WTC11 (cell line): ENCODE measurements around the gene CGB3.
"Not testable (repeated sequence)": the region's sequence is repeated elsewhere in the genome, so short reads cannot be mapped to it uniquely, and the experiment has no call there.

Experiments
- CREB1 ChIP-seq: sonication (generic); formaldehyde crosslinking; IDR thresholded peaks from 2 replicates; pipeline ENCODE4 v1.8.0; 2023; ENCODE audit warnings: mild to moderate bottlenecking, missing genetic modification reagents
- CTCF ChIP-seq: fragments of 200-600 bp; IDR thresholded peaks from 2 replicates; pipeline ENCODE4 v1.8.0; 2022; ENCODE audit warnings: antibody characterized with exemption
- EMX1 ChIP-seq: fragments of 250-450 bp; sonication (Bioruptor Pico); IDR thresholded peaks from 2 replicates; pipeline ENCODE4 v1.8.0; 2021; ENCODE audit warnings: mild to moderate bottlenecking
- IRF2 ChIP-seq: sonication (generic); formaldehyde crosslinking; IDR thresholded peaks from 2 replicates; pipeline ENCODE4 v1.8.0; 2022; ENCODE audit warnings: low read depth, missing genetic modification reagents, borderline replicate concordance
- SMAD4 ChIP-seq: sonication (generic); formaldehyde crosslinking; IDR thresholded peaks from 2 replicates; pipeline ENCODE4 v1.8.0; 2022; ENCODE audit warnings: mild to moderate bottlenecking, missing genetic modification reagents
- SP1 ChIP-seq: sonication (generic); formaldehyde crosslinking; conservative IDR thresholded peaks from 2 replicates; pipeline ENCODE4 v1.8.1; 2022; ENCODE audit warnings: missing genetic modification reagents
- TCF7 ChIP-seq: sonication (generic); formaldehyde crosslinking; IDR thresholded peaks from 2 replicates; pipeline ENCODE4 v1.8.0; 2022; ENCODE audit warnings: mild to moderate bottlenecking, low read depth, missing genetic modification reagents, moderate library complexity
- ZNF263 ChIP-seq: sonication (generic); formaldehyde crosslinking; IDR thresholded peaks from 2 replicates; pipeline ENCODE4 v1.8.1; 2022; ENCODE audit warnings: low read depth, mild to moderate bottlenecking, moderate library complexity, missing genetic modification reagents
- ZNF317 ChIP-seq: sonication (generic); formaldehyde crosslinking; IDR thresholded peaks from 2 replicates; pipeline ENCODE4 v1.8.1; 2023; ENCODE audit warnings: low read depth, mild to moderate bottlenecking, moderate library complexity, missing genetic modification reagents, borderline replicate concordance
- TF ChIP-seq, protein P1 (sequence below): sonication (generic); formaldehyde crosslinking; IDR thresholded peaks from 2 replicates; pipeline ENCODE4 v1.8.1; 2023; ENCODE audit warnings: mild to moderate bottlenecking, moderate library complexity, missing genetic modification reagents
- TF ChIP-seq, protein P2 (sequence below): sonication (generic); formaldehyde crosslinking; IDR thresholded peaks from 2 replicates; pipeline ENCODE4 v1.8.1; 2022; ENCODE audit warnings: missing genetic modification reagents, borderline replicate concordance
- TF ChIP-seq, protein P3 (sequence below): sonication (generic); formaldehyde crosslinking; IDR thresholded peaks from 2 replicates; pipeline ENCODE4 v1.8.1; 2023; ENCODE audit warnings: mild to moderate bottlenecking, missing genetic modification reagents
- TF ChIP-seq, protein P4 (sequence below): sonication (generic); formaldehyde crosslinking; IDR thresholded peaks from 2 replicates; pipeline ENCODE4 v1.8.0; 2023; ENCODE audit warnings: missing genetic modification reagents

GRCh38 chr19:49031642-49032301 lies 7.6 kb upstream of the CGB3 start, which contains the start of gene CGB2:
- TF ChIP-seq CTCF, result peak; percentile 92
- not testable (repeated sequence) for TF ChIP-seq ZNF263, TCF7, SMAD4, EMX1, SP1, ZNF317, IRF2, CREB1 (CRISPR knock-in tag)
- TF ChIP-seq, protein P1, sequence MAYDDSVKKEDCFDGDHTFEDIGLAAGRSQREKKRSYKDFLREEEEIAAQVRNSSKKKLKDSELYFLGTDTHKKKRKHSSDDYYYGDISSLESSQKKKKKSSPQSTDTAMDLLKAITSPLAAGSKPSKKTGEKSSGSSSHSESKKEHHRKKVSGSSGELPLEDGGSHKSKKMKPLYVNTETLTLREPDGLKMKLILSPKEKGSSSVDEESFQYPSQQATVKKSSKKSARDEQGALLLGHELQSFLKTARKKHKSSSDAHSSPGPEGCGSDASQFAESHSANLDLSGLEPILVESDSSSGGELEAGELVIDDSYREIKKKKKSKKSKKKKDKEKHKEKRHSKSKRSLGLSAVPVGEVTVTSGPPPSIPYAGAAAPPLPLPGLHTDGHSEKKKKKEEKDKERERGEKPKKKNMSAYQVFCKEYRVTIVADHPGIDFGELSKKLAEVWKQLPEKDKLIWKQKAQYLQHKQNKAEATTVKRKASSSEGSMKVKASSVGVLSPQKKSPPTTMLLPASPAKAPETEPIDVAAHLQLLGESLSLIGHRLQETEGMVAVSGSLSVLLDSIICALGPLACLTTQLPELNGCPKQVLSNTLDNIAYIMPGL, result peak; percentile 67; the same call in 1 of the 2 replicates
- TF ChIP-seq, protein P2, sequence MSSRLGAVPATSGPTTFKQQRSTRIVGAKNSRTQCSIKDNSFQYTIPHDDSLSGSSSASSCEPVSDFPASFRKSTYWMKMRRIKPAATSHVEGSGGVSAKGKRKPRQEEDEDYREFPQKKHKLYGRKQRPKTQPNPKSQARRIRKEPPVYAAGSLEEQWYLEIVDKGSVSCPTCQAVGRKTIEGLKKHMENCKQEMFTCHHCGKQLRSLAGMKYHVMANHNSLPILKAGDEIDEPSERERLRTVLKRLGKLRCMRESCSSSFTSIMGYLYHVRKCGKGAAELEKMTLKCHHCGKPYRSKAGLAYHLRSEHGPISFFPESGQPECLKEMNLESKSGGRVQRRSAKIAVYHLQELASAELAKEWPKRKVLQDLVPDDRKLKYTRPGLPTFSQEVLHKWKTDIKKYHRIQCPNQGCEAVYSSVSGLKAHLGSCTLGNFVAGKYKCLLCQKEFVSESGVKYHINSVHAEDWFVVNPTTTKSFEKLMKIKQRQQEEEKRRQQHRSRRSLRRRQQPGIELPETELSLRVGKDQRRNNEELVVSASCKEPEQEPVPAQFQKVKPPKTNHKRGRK (CRISPR knock-in tag), result not testable (repeated sequence)
- TF ChIP-seq, protein P3, sequence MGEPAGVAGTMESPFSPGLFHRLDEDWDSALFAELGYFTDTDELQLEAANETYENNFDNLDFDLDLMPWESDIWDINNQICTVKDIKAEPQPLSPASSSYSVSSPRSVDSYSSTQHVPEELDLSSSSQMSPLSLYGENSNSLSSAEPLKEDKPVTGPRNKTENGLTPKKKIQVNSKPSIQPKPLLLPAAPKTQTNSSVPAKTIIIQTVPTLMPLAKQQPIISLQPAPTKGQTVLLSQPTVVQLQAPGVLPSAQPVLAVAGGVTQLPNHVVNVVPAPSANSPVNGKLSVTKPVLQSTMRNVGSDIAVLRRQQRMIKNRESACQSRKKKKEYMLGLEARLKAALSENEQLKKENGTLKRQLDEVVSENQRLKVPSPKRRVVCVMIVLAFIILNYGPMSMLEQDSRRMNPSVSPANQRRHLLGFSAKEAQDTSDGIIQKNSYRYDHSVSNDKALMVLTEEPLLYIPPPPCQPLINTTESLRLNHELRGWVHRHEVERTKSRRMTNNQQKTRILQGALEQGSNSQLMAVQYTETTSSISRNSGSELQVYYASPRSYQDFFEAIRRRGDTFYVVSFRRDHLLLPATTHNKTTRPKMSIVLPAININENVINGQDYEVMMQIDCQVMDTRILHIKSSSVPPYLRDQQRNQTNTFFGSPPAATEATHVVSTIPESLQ, result not testable (repeated sequence)
- TF ChIP-seq, protein P4, sequence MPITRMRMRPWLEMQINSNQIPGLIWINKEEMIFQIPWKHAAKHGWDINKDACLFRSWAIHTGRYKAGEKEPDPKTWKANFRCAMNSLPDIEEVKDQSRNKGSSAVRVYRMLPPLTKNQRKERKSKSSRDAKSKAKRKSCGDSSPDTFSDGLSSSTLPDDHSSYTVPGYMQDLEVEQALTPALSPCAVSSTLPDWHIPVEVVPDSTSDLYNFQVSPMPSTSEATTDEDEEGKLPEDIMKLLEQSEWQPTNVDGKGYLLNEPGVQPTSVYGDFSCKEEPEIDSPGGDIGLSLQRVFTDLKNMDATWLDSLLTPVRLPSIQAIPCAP (CRISPR knock-in tag), result not testable (repeated sequence)
